Right lung (tissue), 5 donors: ENCODE data around the gene UBR4. TPM values are rescaled to one million over a fixed set of nuclear protein-coding genes. Genes with fewer than 3 reads are reported as not detected.

Experiments
- DNase-seq, 2 donors: peaks; one replicate each; pipeline ENCODE4 v3.0.0-alpha.2; 2013
- polyA plus RNA-seq, 5 donors: library from polyadenylated mRNA; unstranded; fragments of 120-200 nt; gene quantifications; one replicate each; pipeline versions ENCODE4 v1.2.1 to v1.2.3, GENCODE V29; 2013; ENCODE audit warnings: inconsistent platforms in 1 of 5, low replicate concordance in 1 of 5; ENCODE audit not compliant: insufficient read length in 5 of 5, insufficient read depth in 1 of 5

UBR4 gene
- polyA plus RNA-seq, 5 donors = 90.8 to 116 (median 102) TPM

GRCh38 chr1:19149736-19150135 is 60.3 kb downstream of the UBR4 start:
- DNase-seq = no peak

- no peak for DNase-seq
Measured at GRCh38 chr1:19140465-19140864, 69.6 kb downstream of the UBR4 start.

- no peak for DNase-seq
Measured at GRCh38 chr1:19139711-19140110, 70.4 kb downstream of the UBR4 start.

- DNase-seq = no peak
Measured at GRCh38 chr1:19138958-19139581, 71.0 kb downstream of the UBR4 start.

- no peak for DNase-seq
Measured at GRCh38 chr1:19138331-19138730, 71.7 kb downstream of the UBR4 start.

GRCh38 chr1:19137158-19137557 is 72.9 kb downstream of the UBR4 start:
- no peak for DNase-seq

GRCh38 chr1:19133360-19133759 is 76.7 kb downstream of the UBR4 start:
- no peak for DNase-seq

- no peak for DNase-seq
Measured at GRCh38 chr1:19130468-19130867, 79.6 kb downstream of the UBR4 start.

DNA sequence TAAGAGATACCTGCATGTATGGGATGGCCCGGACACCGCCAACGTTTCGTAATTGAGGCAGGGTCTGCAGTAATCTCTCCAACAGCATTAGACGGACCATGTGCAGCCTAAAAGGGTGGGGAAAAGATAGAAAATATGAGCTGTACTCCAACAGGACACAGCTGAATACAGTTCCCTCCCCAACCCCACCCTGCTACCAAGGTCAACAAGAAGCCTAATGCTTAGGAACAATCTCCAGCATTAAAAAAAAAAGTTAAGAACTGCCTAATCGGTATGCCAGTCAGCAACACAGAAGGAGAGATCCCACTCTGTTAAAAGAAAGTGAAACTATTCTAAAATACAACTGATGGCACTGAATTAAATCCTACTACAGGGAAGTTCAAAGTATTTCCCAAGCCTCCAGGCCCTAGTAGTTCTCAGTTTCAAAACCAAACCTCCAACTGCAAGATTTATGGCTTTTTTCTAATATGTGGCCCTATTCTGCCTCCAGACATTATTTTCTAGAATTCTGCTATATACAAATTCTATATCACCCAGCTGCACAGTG is 81.0 kb downstream of the UBR4 start:
- no peak for DNase-seq

DNA sequence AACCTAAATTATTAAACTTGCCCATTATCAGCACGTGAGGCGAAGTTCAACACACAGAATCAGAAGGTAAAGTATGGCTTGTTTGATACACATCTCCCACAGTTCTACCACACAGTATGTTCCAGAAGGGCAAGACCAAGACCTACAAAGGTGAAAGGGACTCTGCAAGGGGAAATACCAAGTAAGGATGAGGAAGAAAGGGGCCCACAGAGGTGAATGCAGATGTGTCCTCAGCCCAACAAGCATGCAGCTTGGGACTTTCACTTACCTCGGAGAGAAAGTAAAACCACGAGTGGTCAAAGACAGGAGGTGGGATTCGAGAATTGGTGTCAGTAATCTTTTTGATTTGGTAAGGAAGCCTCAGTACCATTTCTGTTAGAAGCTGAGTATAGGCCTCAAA is 85.8 kb downstream of the UBR4 start:
- no peak for DNase-seq

- DNase-seq = no peak
Measured at GRCh38 chr1:19123837-19124236, 86.2 kb downstream of the UBR4 start.

DNA sequence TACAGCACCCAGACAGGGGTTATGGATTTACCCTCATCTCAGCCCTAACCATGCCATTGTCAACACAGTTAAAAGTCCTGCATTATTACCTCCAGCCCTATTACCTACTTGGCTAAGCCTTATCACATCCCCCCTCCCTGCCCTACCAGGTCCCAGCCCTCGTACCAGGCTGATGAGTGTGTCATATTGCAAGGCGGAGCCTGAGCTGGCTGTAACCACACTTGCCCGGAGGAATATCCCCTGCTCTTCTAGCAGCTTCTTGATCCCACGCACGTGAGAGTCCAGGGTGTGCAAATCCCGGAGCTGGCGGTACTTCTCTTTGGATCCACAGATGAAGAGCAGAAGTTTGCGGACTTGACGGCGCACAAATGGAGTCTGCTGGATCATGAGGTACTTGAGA is 87.4 kb downstream of the UBR4 start:
- DNase-seq = no peak

DNA sequence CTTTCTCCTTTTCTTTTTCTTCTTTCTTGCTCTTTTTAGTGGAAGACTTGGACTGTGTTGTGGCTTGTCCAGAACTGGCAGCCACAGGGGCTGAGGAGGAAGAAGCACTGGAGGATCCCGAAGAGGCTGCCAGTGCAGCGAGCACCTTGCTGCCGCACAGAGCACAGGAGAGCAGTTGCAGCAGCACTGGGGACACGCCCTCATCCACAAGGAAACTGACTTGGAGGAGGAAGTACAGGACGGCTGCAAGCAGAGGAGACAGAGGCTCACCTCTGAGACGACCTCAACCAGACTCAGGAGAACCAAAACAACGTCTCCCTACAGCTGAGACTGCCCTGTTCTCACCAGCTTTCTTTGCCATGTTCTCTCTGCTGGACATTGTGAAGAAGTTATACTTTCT is 88.9 kb downstream of the UBR4 start:
- DNase-seq = no peak

GRCh38 chr1:19120070-19120469 is 90.0 kb downstream of the UBR4 start:
- DNase-seq = no peak

DNA sequence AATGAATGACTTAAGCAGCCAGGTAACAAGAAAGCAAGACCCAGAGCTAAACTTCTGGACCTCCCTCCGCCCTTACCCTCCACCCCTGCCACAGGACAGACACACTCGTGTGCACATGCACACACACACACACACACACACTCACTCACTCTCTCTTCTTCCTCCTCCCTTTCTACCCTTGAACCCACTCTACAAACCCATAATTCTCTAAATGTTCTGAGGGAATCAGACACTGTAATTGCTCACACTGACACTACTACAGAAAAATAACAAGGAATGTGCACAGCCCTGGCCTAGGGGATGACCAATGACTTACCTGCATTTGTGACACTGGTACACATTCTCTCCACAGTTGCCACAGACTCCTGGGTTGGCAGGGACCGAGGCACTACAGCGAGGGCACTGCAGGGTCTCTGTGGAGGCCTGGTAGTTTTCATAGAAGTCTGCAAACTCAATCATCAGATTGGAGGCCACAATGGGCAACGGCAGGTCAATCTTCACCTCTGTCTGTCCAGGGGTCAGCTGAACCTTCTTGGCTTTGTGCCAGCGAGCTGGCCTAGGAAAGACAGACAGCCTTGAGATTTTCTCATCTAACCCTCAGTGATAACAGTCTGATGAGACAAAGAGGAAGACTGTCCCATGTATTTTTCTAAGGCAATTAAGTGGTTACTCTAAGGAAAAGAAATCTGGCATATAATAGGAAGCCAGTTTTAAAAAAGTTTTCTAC is 94.8 kb downstream of the UBR4 start:
- DNase-seq = no peak

GRCh38 chr1:19113697-19114092 is 96.4 kb downstream of the UBR4 start:
- no peak for DNase-seq

GRCh38 chr1:19112891-19113696 is 97.0 kb downstream of the UBR4 start:
- no peak for DNase-seq

- DNase-seq = no peak
Measured at GRCh38 chr1:19110257-19110927, 99.7 kb downstream of the UBR4 start.

DNA sequence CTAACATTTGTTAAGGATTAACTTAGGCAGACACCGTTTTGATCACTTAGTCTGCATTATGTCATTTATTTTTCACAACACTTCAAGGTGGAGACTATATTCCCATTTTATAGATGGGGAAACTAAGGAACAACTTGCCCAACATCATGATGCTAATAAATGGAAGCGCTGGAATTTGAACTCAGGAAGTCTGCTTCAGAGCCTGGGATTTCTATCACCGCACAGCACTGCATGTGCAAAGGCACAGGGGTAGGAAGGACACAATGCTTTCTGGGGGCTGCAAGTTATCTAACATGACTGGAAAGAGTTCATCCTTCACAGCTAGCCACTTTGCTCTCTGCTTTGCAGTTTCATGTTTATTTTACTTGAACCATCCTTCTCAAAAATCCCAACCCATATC is 100.5 kb downstream of the UBR4 start:
- no peak for DNase-seq

GRCh38 chr1:19101244-19101643 is 108.8 kb downstream of the UBR4 start:
- no peak for DNase-seq

- no peak for DNase-seq
Measured at GRCh38 chr1:19100028-19100427, 110.0 kb downstream of the UBR4 start.

DNA sequence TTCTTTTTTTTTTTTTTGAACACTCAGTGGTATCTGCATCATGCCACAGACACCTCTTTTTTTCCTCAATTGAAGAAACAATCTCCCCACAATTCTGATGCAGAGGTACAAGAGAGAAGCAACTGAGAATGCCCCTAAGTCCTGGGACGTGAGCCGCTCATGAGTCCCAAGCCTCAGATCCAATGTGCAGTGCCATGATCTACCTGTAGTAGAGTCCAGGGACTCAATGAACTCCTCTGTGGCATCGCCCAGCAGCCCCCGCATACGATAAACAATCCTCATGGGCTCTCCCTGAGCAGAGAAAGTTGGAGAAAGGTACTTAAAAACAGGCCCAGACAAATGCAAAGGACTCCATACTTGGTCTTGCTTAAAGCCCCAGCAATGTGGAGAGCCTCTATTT is 113.1 kb downstream of the UBR4 start:
- no peak for DNase-seq
